RWPE2 (cell line): ENCODE results near the gene NDUFV3.

ENCODE experiments used
- ATAC-seq: fragments of 200-7000 bp; cut with Tn5 transposase; 3 replicates; pipeline ENCODE4 v1.9.1; 2021; ENCODE audit warnings: low read depth
- DNase-seq: peaks from one replicate; pipeline ENCODE4 v3.0.0-alpha.2; 2020; ENCODE audit warnings: low spot score
- H3K27ac ChIP-seq: fragments of 450-650 bp; 2 replicates; pipeline ENCODE4 v1.5.1; 2017; ENCODE audit warnings: mild to moderate bottlenecking; ENCODE audit not compliant: poor library complexity, severe bottlenecking
- H3K27me3 ChIP-seq: fragments of 250-450 bp; sonication (Bioruptor Pico); 2 replicates; pipeline ENCODE4 v1.5.1; 2021; ENCODE audit warnings: mild to moderate bottlenecking, moderate library complexity; ENCODE audit not compliant: insufficient read depth, poor library complexity, severe bottlenecking
- H3K36me3 ChIP-seq: fragments of 250-450 bp; sonication (Bioruptor Pico); 2 replicates; pipeline ENCODE4 v1.5.1; 2020; ENCODE audit warnings: low read depth, mild to moderate bottlenecking, moderate library complexity
- H3K4me1 ChIP-seq: fragments of 250-450 bp; sonication (Bioruptor Pico); 2 replicates; pipeline ENCODE4 v1.5.1; 2021; ENCODE audit warnings: mild to moderate bottlenecking, moderate library complexity; ENCODE audit not compliant: insufficient read depth, poor library complexity, severe bottlenecking
- H3K4me3 ChIP-seq: fragments of 250-450 bp; sonication (Bioruptor Pico); 2 replicates; pipeline ENCODE4 v1.5.1; 2021; ENCODE audit warnings: mild to moderate bottlenecking, moderate library complexity; ENCODE audit not compliant: severe bottlenecking
- H3K9me3 ChIP-seq: fragments of 250-450 bp; sonication (Bioruptor Pico); 2 replicates; pipeline ENCODE4 v1.5.1; 2021; ENCODE audit warnings: mild to moderate bottlenecking, moderate library complexity; ENCODE audit not compliant: severe bottlenecking
- CTCF ChIP-seq: fragments of 450-650 bp; IDR thresholded peaks from one replicate; pipeline ENCODE4 v1.5.1; 2017; ENCODE audit warnings: mild to moderate bottlenecking, moderate library complexity; ENCODE audit not compliant: poor library complexity, severe bottlenecking

NDUFV3 gene

GRCh38 chr21:42857216-42857615, 35.9 kb upstream of the NDUFV3 start:
- Histone ChIP-seq H3K27me3 (no peaks in the 10 kb centered on the region), H3K27ac (no peak overlapping the region), H3K4me1 (no peaks in the 10 kb centered on the region), H3K9me3 (no peaks in the 10 kb centered on the region), H3K4me3 (no peak overlapping the region), H3K36me3 (peaks cover 85% of the 10 kb centered on the region)
- DNase-seq (no peak), ATAC-seq (no peak)
- no peak for TF ChIP-seq CTCF

- no peak for TF ChIP-seq CTCF
- peaks cover 92% of the 10 kb centered on the region for H3K36me3 ChIP-seq
- ATAC-seq (no peak), DNase-seq (no peak)
- H3K4me3 ChIP-seq, result no peak overlapping the region
- no peaks in the 10 kb centered on the region for H3K27me3 ChIP-seq
- H3K4me1 ChIP-seq, result no peaks in the 10 kb centered on the region
- H3K9me3 ChIP-seq, result no peaks in the 10 kb centered on the region
- no peak overlapping the region for H3K27ac ChIP-seq
Observed at GRCh38 chr21:42858185-42858847, 34.8 kb upstream of the NDUFV3 start.

GRCh38 chr21:42858957-42859890, 33.9 kb upstream of the NDUFV3 start:
- H3K4me1 ChIP-seq, result no peaks in the 10 kb centered on the region
- ATAC-seq, result no peak

GRCh38 chr21:42859891-42860230, 33.2 kb upstream of the NDUFV3 start:
- H3K36me3 ChIP-seq, result peaks cover 83% of the 10 kb centered on the region
- no peaks in the 10 kb centered on the region for H3K27me3 ChIP-seq
- TF ChIP-seq CTCF, result no peak
- H3K27ac ChIP-seq, result no peak overlapping the region
- H3K9me3 ChIP-seq, result no peaks in the 10 kb centered on the region
- H3K4me1 ChIP-seq, result no peaks in the 10 kb centered on the region
- H3K4me3 ChIP-seq, result no peak overlapping the region
- DNase-seq (no peak), ATAC-seq (no peak)

More at GRCh38 chr21:42858957-42859890, 33.9 kb upstream of the NDUFV3 start:
- no peak overlapping the region for H3K4me3 ChIP-seq
- H3K27me3 ChIP-seq, result no peaks in the 10 kb centered on the region
- TF ChIP-seq CTCF, result no peak
- H3K9me3 ChIP-seq, result no peaks in the 10 kb centered on the region
- peaks cover 87% of the 10 kb centered on the region for H3K36me3 ChIP-seq
- no peak overlapping the region for H3K27ac ChIP-seq
- DNase-seq, result no peak

- ATAC-seq (no peak), DNase-seq (no peak)
- H3K27ac ChIP-seq, result no peak overlapping the region
- TF ChIP-seq CTCF, result no peak
- H3K4me3 ChIP-seq, result no peak overlapping the region
- peaks cover 82% of the 10 kb centered on the region for H3K36me3 ChIP-seq
- no peaks in the 10 kb centered on the region for H3K9me3 ChIP-seq
- H3K4me1 ChIP-seq, result no peaks in the 10 kb centered on the region
- H3K27me3 ChIP-seq, result no peaks in the 10 kb centered on the region
Observed at GRCh38 chr21:42860345-42860744, 32.8 kb upstream of the NDUFV3 start.
